Measurements from ENCODE around the gene ACAA1. TPM values are rescaled to one million over a fixed set of nuclear protein-coding genes. Genes with fewer than 3 reads are reported as not detected.

The ACAA1 gene
- total and polyA plus RNA-seq, 2 of the 4 experiments (the other 2 are of a cell fraction), result 30.8 to 62.4 TPM

Small RNA genes within 50 kb of the gene (microRNA-seq; reads per million reads assigned to microRNA genes)
- not detected for gene RF00019 (ENCODE audit: insufficient read depth, insufficient read length)

Small RNA genes within 50 kb of the gene (small RNA-seq; reads per million reads assigned to genes)
- gene RF00019, result 0 reads per million in 5 experiments

Other genes with a start within 250 kb of the ACAA1 start
- 2.3 and 2.5 TPM in 2 replicates for gene VILL, start 146.3 kb downstream of the ACAA1 start, total RNA-seq (2012; rRNA removed)
- gene VILL, start 146.3 kb downstream of the ACAA1 start, polyA plus RNA-seq (2012; rRNA removed), result 4.5 and 4.7 TPM in 2 replicates
- 15.0 and 16.3 TPM in 2 replicates for gene PLCD1, start 107.5 kb downstream of the ACAA1 start, total RNA-seq (2012; rRNA removed)
- gene PLCD1, start 107.5 kb downstream of the ACAA1 start, polyA plus RNA-seq (2012; rRNA removed), result 13.2 and 14.9 TPM in 2 replicates
- not detected in 2 replicates for gene DLEC1, start 97.9 kb downstream of the ACAA1 start, total RNA-seq (2012; rRNA removed)
- 0.03 TPM in 1 of 2 replicates, not detected in the other for gene DLEC1, start 97.9 kb downstream of the ACAA1 start, polyA plus RNA-seq (2012; rRNA removed)
- gene MYD88, start 1.5 kb upstream of the ACAA1 start, total RNA-seq (2012; rRNA removed), result 9.3 and 10.8 TPM in 2 replicates
- gene MYD88, start 1.5 kb upstream of the ACAA1 start, polyA plus RNA-seq (2012; rRNA removed), result 34.4 and 39.8 TPM in 2 replicates
- 37.6 and 50.5 TPM in 2 replicates for gene OXSR1, start 28.4 kb upstream of the ACAA1 start, total RNA-seq (2012; rRNA removed)
- gene OXSR1, start 28.4 kb upstream of the ACAA1 start, polyA plus RNA-seq (2012; rRNA removed), result 28.9 and 32.9 TPM in 2 replicates
- under 0.01 TPM in 2 replicates for gene SLC22A13, start 128.7 kb upstream of the ACAA1 start, total RNA-seq (2012; rRNA removed)
- 0.22 and 0.29 TPM in 2 replicates for gene SLC22A13, start 128.7 kb upstream of the ACAA1 start, polyA plus RNA-seq (2012; rRNA removed)
- gene SLC22A14, start 145.2 kb upstream of the ACAA1 start, total RNA-seq (2012; rRNA removed), result under 0.01 TPM in 1 of 2 replicates, not detected in the other
- gene SLC22A14, start 145.2 kb upstream of the ACAA1 start, polyA plus RNA-seq (2012; rRNA removed), result 0.07 and 0.10 TPM in 2 replicates
- 2.5 and 3.0 TPM in 2 replicates for gene XYLB, start 209.7 kb upstream of the ACAA1 start, total RNA-seq (2012; rRNA removed)
- gene XYLB, start 209.7 kb upstream of the ACAA1 start, polyA plus RNA-seq (2012; rRNA removed), result 2.3 and 3.4 TPM in 2 replicates